ENCODE results near the gene STAM2. TPM values are rescaled to one million over a fixed set of nuclear protein-coding genes. Genes with fewer than 3 reads are reported as not detected.
"Not testable (repeated sequence)": the region's sequence is repeated elsewhere in the genome, so short reads cannot be mapped to it uniquely, and the experiment has no call there.

The STAM2 gene
- total RNA-seq, 1 experiment from 2014 or later = 24.4 TPM

DNA sequence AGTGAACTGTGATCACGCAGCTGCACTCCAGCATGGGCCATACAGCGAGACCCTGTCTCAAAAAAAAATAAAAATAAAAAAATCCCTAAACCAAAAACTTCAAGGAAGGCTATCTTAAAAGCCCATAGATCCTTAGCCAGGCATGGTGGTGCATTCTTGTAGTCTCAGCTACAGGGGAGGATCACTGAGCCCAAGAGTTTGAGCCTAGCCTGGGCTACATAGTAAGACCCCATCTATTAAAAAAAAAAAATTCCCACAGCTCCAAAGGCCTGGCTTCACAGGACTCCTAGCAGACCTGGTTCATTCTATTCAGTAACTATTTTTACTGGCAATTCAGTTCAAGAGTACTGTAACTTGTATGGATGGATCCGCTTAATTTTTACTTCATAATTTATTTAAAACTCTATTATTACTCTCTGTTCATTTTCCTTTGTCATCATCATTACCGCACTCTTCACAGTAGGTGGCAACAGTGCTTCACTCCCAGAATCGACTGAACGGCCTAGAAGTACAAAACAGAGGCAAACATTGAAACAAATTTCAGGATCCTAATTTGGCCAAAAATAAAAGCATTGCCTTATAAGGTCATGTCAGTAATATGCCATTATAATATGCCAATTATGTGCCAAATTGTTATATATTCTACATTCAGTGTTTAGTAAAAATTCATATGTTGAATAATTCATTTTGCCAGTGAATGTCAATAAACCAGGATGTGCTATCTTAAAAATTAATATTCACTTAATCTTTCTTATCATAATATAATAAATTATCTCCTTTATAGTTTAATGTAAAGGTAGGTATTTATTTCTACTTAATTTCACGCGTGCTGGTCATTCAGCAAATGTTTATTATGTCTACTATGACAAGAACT, 14.3 kb upstream of the STAM2 start:
- no peaks in the 10 kb centered on the region for H3K36me3 ChIP-seq (ENCODE audit: control insufficient read depth, insufficient read depth, low read length)

DNA sequence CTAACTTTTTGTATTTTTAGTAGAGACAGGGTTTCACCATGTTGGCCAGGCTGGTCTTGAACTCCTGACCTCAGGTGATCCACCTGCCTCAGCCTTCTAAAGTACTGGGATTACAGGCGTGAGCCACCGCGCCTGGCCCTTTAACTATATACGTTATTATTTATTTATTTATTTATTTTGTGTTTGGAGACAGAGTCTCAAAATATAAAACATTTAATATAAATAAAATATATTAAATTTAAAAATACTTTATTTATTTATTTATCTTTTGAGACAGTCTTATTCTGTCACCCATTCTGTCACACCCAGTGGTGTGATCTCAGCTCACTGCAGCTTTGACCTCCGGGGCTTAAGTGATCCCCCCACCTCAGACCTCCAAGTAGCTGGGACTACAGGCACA, 11.2 kb upstream of the STAM2 start:
- POLR2A ChIA-PET; H3K4me3 Mint-ChIP-seq (ENCODE audit: unreplicated experiment): not testable (repeated sequence)

More for the DNA sequence above, 14.3 kb upstream of the STAM2 start:
- Mint-ChIP-seq H3K36me3 (ENCODE audit: insufficient read depth, unreplicated experiment) (no peaks in the 10 kb centered on the region), H3K4me1 (ENCODE audit: low read depth, unreplicated experiment) (peaks cover 14% of the 10 kb centered on the region), H3K9me3 (ENCODE audit: unreplicated experiment) (peaks cover 7% of the 10 kb centered on the region), H3K27me3 (ENCODE audit: insufficient read depth, unreplicated experiment) (no peaks in the 10 kb centered on the region), H3K27ac (ENCODE audit: unreplicated experiment) (no peak overlapping the region), H3K4me3 (ENCODE audit: unreplicated experiment) (no peak overlapping the region)
- TF ChIP-seq, protein P1, sequence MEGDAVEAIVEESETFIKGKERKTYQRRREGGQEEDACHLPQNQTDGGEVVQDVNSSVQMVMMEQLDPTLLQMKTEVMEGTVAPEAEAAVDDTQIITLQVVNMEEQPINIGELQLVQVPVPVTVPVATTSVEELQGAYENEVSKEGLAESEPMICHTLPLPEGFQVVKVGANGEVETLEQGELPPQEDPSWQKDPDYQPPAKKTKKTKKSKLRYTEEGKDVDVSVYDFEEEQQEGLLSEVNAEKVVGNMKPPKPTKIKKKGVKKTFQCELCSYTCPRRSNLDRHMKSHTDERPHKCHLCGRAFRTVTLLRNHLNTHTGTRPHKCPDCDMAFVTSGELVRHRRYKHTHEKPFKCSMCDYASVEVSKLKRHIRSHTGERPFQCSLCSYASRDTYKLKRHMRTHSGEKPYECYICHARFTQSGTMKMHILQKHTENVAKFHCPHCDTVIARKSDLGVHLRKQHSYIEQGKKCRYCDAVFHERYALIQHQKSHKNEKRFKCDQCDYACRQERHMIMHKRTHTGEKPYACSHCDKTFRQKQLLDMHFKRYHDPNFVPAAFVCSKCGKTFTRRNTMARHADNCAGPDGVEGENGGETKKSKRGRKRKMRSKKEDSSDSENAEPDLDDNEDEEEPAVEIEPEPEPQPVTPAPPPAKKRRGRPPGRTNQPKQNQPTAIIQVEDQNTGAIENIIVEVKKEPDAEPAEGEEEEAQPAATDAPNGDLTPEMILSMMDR (IDR thresholded peaks at IDR 0.05; ENCODE audit: insufficient read depth in 1 of 2, low read depth in 1 of 2, low read length in 1 of 2, severe bottlenecking in 1 of 2, unreplicated experiment in 1 of 2) = peak; percentile 78 to 83
- peaks cover 4% of the 10 kb centered on the region; the same call in 1 of the 2 replicates for H3K9me3 ChIP-seq
- DNase-seq = peak; percentile 50 to 57
- peaks cover 4% of the 10 kb centered on the region; the same call in 1 of the 2 replicates for H3K4me1 ChIP-seq
- intact Hi-C loops (cut with micrococcal nuclease; ENCODE audit: unreplicated experiment) = loop anchor here (1.0 to 5.0 kb wide), 7 partner anchors 52 to 552 kb away; partner anchors contain the start of gene FMNL2
- no peaks in the 10 kb centered on the region for H3K27me3 ChIP-seq (replicated peaks; ENCODE audit: control insufficient read depth, insufficient read depth, low read length)
- ChIA-PET POLR2A (interaction anchor here (0.6 kb wide), 1 partner anchor 133 kb away, joined by 3 read pairs; no protein-coding TSS in a partner anchor), CTCF (interaction anchor here (0.6 to 2.0 kb wide), 2 partner anchors 17 to 446 kb away, joined by 3 to 6 read pairs; no protein-coding TSS in a partner anchor)
- BruUV-seq (replicated peaks) = no TSS peak
- no peak overlapping the region for H3K4me3 ChIP-seq (ENCODE audit: low read depth, low read length)

DNA sequence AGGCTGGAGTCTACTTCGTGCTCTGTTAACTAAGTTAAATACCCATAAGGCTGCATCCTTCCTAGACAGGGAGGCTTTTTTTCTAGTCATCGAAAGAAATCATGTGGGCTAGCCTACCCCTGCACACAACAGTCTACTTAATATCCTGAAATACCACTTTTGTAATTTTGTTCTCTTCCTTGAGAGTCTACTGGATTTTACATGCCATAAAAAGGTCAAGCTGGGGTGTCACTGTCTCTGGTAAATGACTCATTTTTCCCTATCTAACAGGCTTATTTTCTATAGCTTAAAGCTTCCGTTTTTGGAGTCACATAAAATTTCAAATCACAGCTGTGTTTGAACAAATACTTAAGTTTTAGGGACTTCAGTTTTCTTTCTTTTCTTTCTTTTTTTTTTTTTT, 10.7 kb upstream of the STAM2 start:
- Histone ChIP-seq H3K4me1 (peaks cover 18% of the 10 kb centered on the region), H3K27me3 (replicated peaks; ENCODE audit: control insufficient read depth, insufficient read depth, low read length) (no peaks in the 10 kb centered on the region), H3K9me3 (peaks cover 10% of the 10 kb centered on the region; the same call in 1 of the 2 replicates), H3K36me3 (ENCODE audit: control insufficient read depth, insufficient read depth, low read length) (no peaks in the 10 kb centered on the region), H3K4me3 (ENCODE audit: low read depth, low read length) (no peak overlapping the region)
- Mint-ChIP-seq H3K9me3 (ENCODE audit: unreplicated experiment) (peaks cover 23% of the 10 kb centered on the region), H3K36me3 (ENCODE audit: insufficient read depth, unreplicated experiment) (peaks cover 17% of the 10 kb centered on the region), H3K27ac (ENCODE audit: unreplicated experiment) (no peak overlapping the region), H3K27me3 (ENCODE audit: insufficient read depth, unreplicated experiment) (no peaks in the 10 kb centered on the region), H3K4me1 (ENCODE audit: low read depth, unreplicated experiment) (peaks cover 15% of the 10 kb centered on the region), H3K4me3 (ENCODE audit: unreplicated experiment) (no peak overlapping the region)
- POLR2A ChIA-PET = no interaction called here
- BruUV-seq (replicated peaks) = no TSS peak
- TF ChIP-seq, protein P1 (IDR thresholded peaks at IDR 0.05; ENCODE audit: insufficient read depth in 1 of 2, low read depth in 1 of 2, low read length in 1 of 2, severe bottlenecking in 1 of 2, unreplicated experiment in 1 of 2) = no peak
- no peak for DNase-seq
- intact Hi-C loops (cut with micrococcal nuclease; ENCODE audit: unreplicated experiment) = no loop called here
- CTCF ChIA-PET = interaction anchor here (1.2 kb wide), 1 partner anchor 10 kb away, joined by 4 read pairs; no protein-coding TSS in a partner anchor

More for the DNA sequence above, 11.2 kb upstream of the STAM2 start:
- H3K27me3 ChIP-seq (replicated peaks; ENCODE audit: control insufficient read depth, insufficient read depth, low read length); CTCF ChIA-PET; DNase-seq; intact Hi-C loops (cut with micrococcal nuclease; ENCODE audit: unreplicated experiment); H3K27ac Mint-ChIP-seq (ENCODE audit: unreplicated experiment); H3K4me3 ChIP-seq (ENCODE audit: low read depth, low read length); H3K36me3 ChIP-seq (ENCODE audit: control insufficient read depth, insufficient read depth, low read length); H3K27me3 Mint-ChIP-seq (ENCODE audit: insufficient read depth, unreplicated experiment); BruUV-seq (replicated peaks); H3K9me3 ChIP-seq: not testable (repeated sequence)
- peaks cover 18% of the 10 kb centered on the region for H3K4me1 ChIP-seq
- peaks cover 15% of the 10 kb centered on the region for H3K4me1 Mint-ChIP-seq (ENCODE audit: low read depth, unreplicated experiment)
- H3K36me3 Mint-ChIP-seq (ENCODE audit: insufficient read depth, unreplicated experiment) = peaks cover 17% of the 10 kb centered on the region
- H3K9me3 Mint-ChIP-seq (ENCODE audit: unreplicated experiment) = peaks cover 23% of the 10 kb centered on the region

Data from Caco-2 (cell line).